ENCODE measurements around the gene VAMP8. TPM values are rescaled to one million over a fixed set of nuclear protein-coding genes. Genes with fewer than 3 reads are reported as not detected.
A peak's percentile ranks its signal among the peaks of the same experiment; 100 is the strongest.
"Not testable (repeated sequence)": the region's sequence is repeated elsewhere in the genome, so short reads cannot be mapped to it uniquely, and the experiment has no call there.

The VAMP8 gene
- total and polyA plus RNA-seq, 5 donors from 2014 or later: 105 to 484 (median 394) TPM

DNA sequence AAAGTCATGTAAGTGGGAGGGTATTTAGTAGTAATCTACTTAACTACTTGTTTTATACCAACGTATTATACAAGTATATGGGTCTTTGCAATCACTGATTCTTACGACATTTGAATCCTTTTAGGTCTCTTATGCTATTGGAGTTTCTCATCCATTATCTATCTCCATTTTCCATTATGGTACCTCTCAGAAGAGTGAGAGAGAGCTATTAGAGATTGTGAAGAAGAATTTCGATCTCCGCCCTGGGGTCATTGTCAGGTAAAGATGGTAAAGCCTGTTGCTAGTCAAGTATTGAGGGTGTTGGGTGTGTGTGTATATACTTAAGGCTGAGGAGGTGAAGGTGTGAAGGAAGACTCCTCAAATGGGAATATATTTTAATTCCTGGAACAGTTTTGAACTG lies 34.6 kb upstream of the VAMP8 start:
- no peaks in the 10 kb centered on the region for H3K27me3 Mint-ChIP-seq
- H3K36me3 ChIP-seq (ENCODE audit: control insufficient read depth, insufficient read depth, low read length): peaks cover 54% of the 10 kb centered on the region
- no peak overlapping the region for H3K27ac ChIP-seq (ENCODE audit: insufficient read depth, low read length, poor library complexity, severe bottlenecking)
- H3K27me3 ChIP-seq (ENCODE audit: control insufficient read depth, insufficient read depth, low read length): no peaks in the 10 kb centered on the region
- H3K27ac Mint-ChIP-seq: peak overlapping the region; percentile 10 to 56 (median 45)
- H3K4me3 Mint-ChIP-seq: peak overlapping the region in 1 of 4 donors; percentile 98
- no peaks in the 10 kb centered on the region for H3K9me3 Mint-ChIP-seq
- peaks cover 29% of the 10 kb centered on the region for H3K36me3 Mint-ChIP-seq
- peaks cover 21% of the 10 kb centered on the region for H3K4me1 ChIP-seq (ENCODE audit: control insufficient read depth, insufficient read depth, low read length, poor library complexity, severe bottlenecking)
- no peaks in the 10 kb centered on the region for H3K9me3 ChIP-seq (ENCODE audit: control insufficient read depth in 2 of 2, low read length in 2 of 2)
- H3K4me1 Mint-ChIP-seq: peaks cover 13 to 44% (median 30%) of the 10 kb centered on the region in 4 donors
- H3K4me3 ChIP-seq (ENCODE audit: low read depth, low read length): no peak overlapping the region
- DNase-seq: no peak
- ATAC-seq (ENCODE audit: low read depth in 2 of 2): no peak

DNA sequence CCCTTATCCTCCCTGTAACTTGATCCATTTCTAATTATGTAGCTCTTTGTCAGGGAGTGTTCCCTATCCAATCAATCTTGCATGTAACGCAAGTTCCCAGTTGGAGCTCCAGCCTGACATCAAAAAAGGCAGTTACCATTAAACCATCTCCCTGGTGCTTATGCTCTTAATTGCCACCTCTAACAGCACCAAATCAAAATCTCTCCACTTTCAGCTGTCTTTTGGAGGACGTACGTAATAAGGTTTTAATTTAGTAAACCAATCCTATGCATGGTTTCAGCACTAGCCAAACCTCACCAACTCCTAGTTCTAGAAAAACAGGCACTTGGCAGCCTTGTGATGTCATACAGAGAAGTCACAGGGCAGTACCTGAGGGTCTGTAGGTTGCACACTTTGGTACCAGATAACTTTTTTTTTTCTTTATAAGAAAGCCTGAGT lies 33.1 kb upstream of the VAMP8 start:
- H3K36me3 Mint-ChIP-seq: peaks cover 29% of the 10 kb centered on the region

DNA sequence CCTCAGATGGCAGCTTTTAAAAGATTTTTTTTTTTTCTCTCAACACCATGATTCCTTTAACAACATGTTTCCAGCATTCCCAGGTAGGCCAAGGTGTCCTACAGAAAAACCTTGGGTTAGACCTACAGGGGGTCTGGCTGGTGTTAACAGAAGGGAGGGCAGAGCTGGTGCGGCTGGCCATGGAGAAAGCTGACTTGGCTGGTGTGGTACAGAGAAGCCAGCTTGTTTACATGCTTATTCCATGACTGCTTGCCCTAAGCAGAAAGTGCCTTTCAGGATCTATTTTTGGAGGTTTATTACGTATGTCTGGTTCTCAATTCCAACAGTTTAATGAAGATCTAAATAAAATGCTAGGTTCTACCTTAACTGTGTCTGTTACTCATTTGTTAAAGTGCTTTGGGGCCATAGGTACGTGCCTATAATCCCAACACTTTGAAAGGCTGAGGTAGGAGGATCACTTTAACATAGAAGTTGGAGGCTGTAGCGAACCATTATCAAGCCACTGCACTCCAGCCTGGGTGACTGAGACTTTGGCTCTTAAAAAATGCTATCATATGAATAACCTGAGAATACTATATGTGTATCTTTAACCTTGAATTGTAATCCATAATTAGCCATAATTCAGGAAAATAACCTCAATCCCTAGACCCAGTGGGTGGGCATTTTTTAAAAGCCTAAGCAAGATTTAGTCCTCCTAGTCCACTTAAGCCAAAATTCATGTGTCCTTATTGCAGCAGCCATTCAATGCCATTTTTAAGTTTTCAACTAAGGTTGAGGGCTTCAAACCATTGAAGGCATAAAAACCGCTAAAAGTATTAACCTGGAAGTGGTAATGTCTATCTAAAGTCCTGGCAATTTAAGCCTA lies 32.2 kb upstream of the VAMP8 start:
- H3K4me1 ChIP-seq (ENCODE audit: control insufficient read depth, insufficient read depth, low read length, poor library complexity, severe bottlenecking): peaks cover 15% of the 10 kb centered on the region
- not testable (repeated sequence) for H3K4me3 ChIP-seq (ENCODE audit: low read depth, low read length); DNase-seq; H3K4me3 Mint-ChIP-seq; H3K27ac Mint-ChIP-seq; H3K9me3 ChIP-seq (ENCODE audit: control insufficient read depth in 2 of 2, low read length in 2 of 2); H3K9me3 Mint-ChIP-seq; H3K27me3 Mint-ChIP-seq; H3K27me3 ChIP-seq (ENCODE audit: control insufficient read depth, insufficient read depth, low read length); H3K27ac ChIP-seq (ENCODE audit: insufficient read depth, low read length, poor library complexity, severe bottlenecking); ATAC-seq (ENCODE audit: low read depth in 2 of 2)
- peaks cover 58% of the 10 kb centered on the region for H3K36me3 ChIP-seq (ENCODE audit: control insufficient read depth, insufficient read depth, low read length)
- H3K4me1 Mint-ChIP-seq: peaks cover 10 to 35% (median 25%) of the 10 kb centered on the region in 4 donors
- peaks cover 35% of the 10 kb centered on the region for H3K36me3 Mint-ChIP-seq

More for the DNA sequence above, 33.1 kb upstream of the VAMP8 start:
- not testable (repeated sequence) for DNase-seq; H3K27me3 Mint-ChIP-seq; H3K9me3 Mint-ChIP-seq; H3K27ac Mint-ChIP-seq; H3K27me3 ChIP-seq (ENCODE audit: control insufficient read depth, insufficient read depth, low read length); H3K4me3 ChIP-seq (ENCODE audit: low read depth, low read length); H3K27ac ChIP-seq (ENCODE audit: insufficient read depth, low read length, poor library complexity, severe bottlenecking); H3K9me3 ChIP-seq (ENCODE audit: control insufficient read depth in 2 of 2, low read length in 2 of 2); ATAC-seq (ENCODE audit: low read depth in 2 of 2)
- Histone ChIP-seq H3K4me1 (ENCODE audit: control insufficient read depth, insufficient read depth, low read length, poor library complexity, severe bottlenecking) (peaks cover 21% of the 10 kb centered on the region), H3K36me3 (ENCODE audit: control insufficient read depth, insufficient read depth, low read length) (peaks cover 54% of the 10 kb centered on the region)
- H3K4me3 Mint-ChIP-seq: peak overlapping the region in 1 of 4 donors; percentile 21
- peaks cover 11 to 40% (median 27%) of the 10 kb centered on the region in 4 donors for H3K4me1 Mint-ChIP-seq

DNA sequence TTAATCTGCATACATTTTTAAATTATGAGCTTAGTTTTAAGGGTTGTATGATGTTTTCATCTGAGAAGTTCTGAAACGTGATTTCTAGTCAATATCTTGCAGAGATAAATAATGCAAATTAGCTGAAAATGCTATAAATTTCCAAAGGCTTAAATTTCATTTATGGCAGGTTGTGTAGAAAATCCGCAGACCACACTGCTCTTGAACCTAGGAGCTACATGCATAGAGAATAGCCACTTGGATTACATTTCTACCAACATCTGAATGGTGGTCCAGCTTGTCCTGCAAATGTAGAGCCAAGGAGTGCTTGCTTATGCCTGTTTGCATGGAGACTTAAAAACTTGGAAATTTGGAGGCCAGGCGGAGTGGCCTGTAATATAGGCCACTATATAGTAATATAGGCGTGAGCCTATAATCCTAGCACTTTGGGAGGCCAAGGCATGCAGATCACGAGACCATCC lies 31.6 kb upstream of the VAMP8 start:
- Mint-ChIP-seq H3K36me3 (peaks cover 34% of the 10 kb centered on the region), H3K4me1 (peaks cover 3 to 28% (median 19%) of the 10 kb centered on the region in 4 donors), H3K4me3 (no peak overlapping the region), H3K27me3 (no peaks in the 10 kb centered on the region), H3K27ac (no peak overlapping the region), H3K9me3 (no peaks in the 10 kb centered on the region)
- Histone ChIP-seq H3K27me3 (ENCODE audit: control insufficient read depth, insufficient read depth, low read length) (no peaks in the 10 kb centered on the region), H3K9me3 (ENCODE audit: control insufficient read depth in 2 of 2, low read length in 2 of 2) (no peaks in the 10 kb centered on the region), H3K4me1 (ENCODE audit: control insufficient read depth, insufficient read depth, low read length, poor library complexity, severe bottlenecking) (peaks cover 9% of the 10 kb centered on the region), H3K27ac (ENCODE audit: insufficient read depth, low read length, poor library complexity, severe bottlenecking) (no peak overlapping the region), H3K36me3 (ENCODE audit: control insufficient read depth, insufficient read depth, low read length) (peaks cover 65% of the 10 kb centered on the region), H3K4me3 (ENCODE audit: low read depth, low read length) (no peak overlapping the region)
- no peak for ATAC-seq (ENCODE audit: low read depth in 2 of 2)
- DNase-seq: no peak

DNA sequence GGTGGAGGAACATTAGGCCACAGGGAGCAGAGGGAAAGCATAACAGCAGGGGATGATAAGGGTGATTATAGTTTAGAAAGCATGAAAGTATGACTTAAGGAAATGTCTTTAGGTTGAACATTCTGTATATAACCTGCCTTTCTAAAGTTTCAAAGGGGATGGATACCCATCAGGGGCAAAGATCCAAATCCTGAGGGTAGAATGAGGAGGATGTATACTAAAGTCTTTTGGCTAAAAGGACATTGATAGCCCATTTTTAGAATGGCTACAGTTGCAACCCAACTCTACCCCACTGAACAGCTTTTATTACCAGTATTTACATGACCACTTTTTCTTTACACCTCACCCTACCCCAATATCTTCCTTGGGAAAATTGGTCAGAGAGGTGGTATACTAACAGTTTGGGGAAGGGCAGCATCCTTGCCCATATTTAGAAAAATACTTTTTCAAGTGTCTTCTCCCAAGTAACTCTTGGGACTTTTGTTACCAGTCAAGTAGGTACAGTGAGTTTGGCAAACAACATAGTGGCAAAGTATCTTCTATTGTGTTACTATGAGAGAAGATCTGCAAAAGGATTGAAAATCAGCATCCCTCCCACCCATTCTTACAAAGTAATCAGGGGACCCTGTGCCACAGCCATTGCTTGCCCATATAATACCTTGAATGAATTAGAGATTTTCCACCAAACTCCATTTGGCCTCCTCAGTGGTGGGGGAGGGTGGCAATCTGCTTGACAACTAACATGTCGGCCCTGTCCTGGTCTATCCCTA lies 30.1 kb upstream of the VAMP8 start:
- no peak for DNase-seq
- Histone ChIP-seq H3K4me1 (ENCODE audit: control insufficient read depth, insufficient read depth, low read length, poor library complexity, severe bottlenecking) (no peaks in the 10 kb centered on the region), H3K27ac (ENCODE audit: insufficient read depth, low read length, poor library complexity, severe bottlenecking) (no peak overlapping the region), H3K9me3 (ENCODE audit: control insufficient read depth in 2 of 2, low read length in 2 of 2) (no peaks in the 10 kb centered on the region), H3K36me3 (ENCODE audit: control insufficient read depth, insufficient read depth, low read length) (peaks cover 60% of the 10 kb centered on the region), H3K4me3 (ENCODE audit: low read depth, low read length) (no peak overlapping the region), H3K27me3 (ENCODE audit: control insufficient read depth, insufficient read depth, low read length) (no peaks in the 10 kb centered on the region)
- peaks cover 0 to 17% (median 12%) of the 10 kb centered on the region in 4 donors for H3K4me1 Mint-ChIP-seq
- H3K27ac Mint-ChIP-seq: peak overlapping the region in 1 of 3 donors; percentile 32
- ATAC-seq (ENCODE audit: low read depth in 2 of 2): no peak
- no peaks in the 10 kb centered on the region for H3K9me3 Mint-ChIP-seq
- no peaks in the 10 kb centered on the region for H3K27me3 Mint-ChIP-seq
- no peak overlapping the region for H3K4me3 Mint-ChIP-seq
- H3K36me3 Mint-ChIP-seq: peaks cover 37% of the 10 kb centered on the region

DNA sequence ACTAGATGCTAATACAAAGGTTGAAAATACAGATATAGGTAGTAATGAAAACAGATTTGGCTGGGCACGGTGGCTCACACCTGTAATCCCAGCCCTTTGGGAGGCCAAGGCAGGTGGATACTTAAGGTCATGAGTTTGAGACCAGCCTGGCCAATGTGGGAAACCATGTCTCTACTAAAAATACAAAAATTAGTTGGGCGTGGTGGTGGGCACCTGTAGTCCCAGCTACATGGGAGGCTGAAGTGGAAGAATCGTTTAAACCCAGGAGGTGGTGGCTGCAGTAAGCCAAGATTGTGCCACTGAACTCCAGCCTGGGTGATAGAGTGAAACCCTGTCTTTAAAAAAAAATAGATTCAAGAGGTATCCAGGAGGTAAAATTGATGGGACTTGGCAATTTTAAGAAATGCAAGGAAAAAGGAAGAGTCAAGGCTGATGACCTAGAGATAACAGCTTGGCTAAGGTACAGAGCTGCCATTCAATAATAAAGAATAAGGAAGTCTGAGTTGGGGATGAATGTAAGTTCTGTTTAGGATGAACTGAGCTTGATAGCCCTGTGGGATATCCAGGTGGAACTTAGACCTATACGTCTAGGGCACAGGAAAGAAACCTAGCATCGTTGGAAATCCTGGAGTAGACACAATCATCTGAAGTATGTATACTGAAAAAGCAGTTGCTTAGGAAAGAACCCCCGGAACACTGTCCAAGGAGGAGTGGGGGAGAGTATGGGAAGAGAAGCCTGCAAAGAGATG lies 29.4 kb upstream of the VAMP8 start:
- Histone ChIP-seq H3K4me1 (ENCODE audit: control insufficient read depth, insufficient read depth, low read length, poor library complexity, severe bottlenecking) (no peaks in the 10 kb centered on the region), H3K36me3 (ENCODE audit: control insufficient read depth, insufficient read depth, low read length) (peaks cover 57% of the 10 kb centered on the region), H3K27me3 (ENCODE audit: control insufficient read depth, insufficient read depth, low read length) (no peaks in the 10 kb centered on the region), H3K9me3 (ENCODE audit: control insufficient read depth in 2 of 2, low read length in 2 of 2) (no peaks in the 10 kb centered on the region), H3K4me3 (ENCODE audit: low read depth, low read length) (no peak overlapping the region), H3K27ac (ENCODE audit: insufficient read depth, low read length, poor library complexity, severe bottlenecking) (no peak overlapping the region)
- H3K9me3 Mint-ChIP-seq: no peaks in the 10 kb centered on the region
- no peak overlapping the region for H3K4me3 Mint-ChIP-seq
- peaks cover 0 to 10% (median 7%) of the 10 kb centered on the region in 4 donors for H3K4me1 Mint-ChIP-seq
- no peak for DNase-seq
- H3K36me3 Mint-ChIP-seq: peaks cover 33% of the 10 kb centered on the region
- peak overlapping the region in 2 of 3 donors; percentile 26 to 32 for H3K27ac Mint-ChIP-seq
- no peaks in the 10 kb centered on the region for H3K27me3 Mint-ChIP-seq
- no peak for ATAC-seq (ENCODE audit: low read depth in 2 of 2)

DNA sequence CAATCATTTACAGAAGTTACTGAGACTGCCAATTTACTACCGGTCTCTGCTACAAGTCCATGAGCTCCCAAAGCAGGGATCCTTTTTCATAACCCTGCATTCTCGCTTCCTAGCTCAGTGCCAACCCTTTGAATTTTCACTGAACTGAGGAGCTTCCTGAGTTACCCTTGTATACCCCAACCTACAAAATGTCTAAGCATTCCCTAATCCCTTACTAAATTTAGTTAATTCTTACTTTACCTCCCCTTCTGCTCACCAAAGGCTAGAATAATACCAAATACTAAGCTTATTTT lies 28.8 kb upstream of the VAMP8 start:
- H3K36me3 ChIP-seq (ENCODE audit: control insufficient read depth, insufficient read depth, low read length): peaks cover 52% of the 10 kb centered on the region
- no peaks in the 10 kb centered on the region for H3K27me3 ChIP-seq (ENCODE audit: control insufficient read depth, insufficient read depth, low read length)
- no peak overlapping the region for H3K4me3 Mint-ChIP-seq
- no peak for DNase-seq
- H3K4me3 ChIP-seq (ENCODE audit: low read depth, low read length): no peak overlapping the region
- peaks cover 29% of the 10 kb centered on the region for H3K36me3 Mint-ChIP-seq
- H3K27me3 Mint-ChIP-seq: no peaks in the 10 kb centered on the region
- peaks cover 0 to 8% (median 6%) of the 10 kb centered on the region in 4 donors for H3K4me1 Mint-ChIP-seq
- no peak overlapping the region for H3K27ac ChIP-seq (ENCODE audit: insufficient read depth, low read length, poor library complexity, severe bottlenecking)
- H3K9me3 Mint-ChIP-seq: no peaks in the 10 kb centered on the region
- H3K9me3 ChIP-seq (ENCODE audit: control insufficient read depth in 2 of 2, low read length in 2 of 2): no peaks in the 10 kb centered on the region
- peak overlapping the region in 1 of 3 donors; percentile 26 for H3K27ac Mint-ChIP-seq
- no peaks in the 10 kb centered on the region for H3K4me1 ChIP-seq (ENCODE audit: control insufficient read depth, insufficient read depth, low read length, poor library complexity, severe bottlenecking)
- no peak for ATAC-seq (ENCODE audit: low read depth in 2 of 2)
